ENCODE measurements around the gene HSD17B13. TPM values are rescaled to one million over a fixed set of nuclear protein-coding genes. Genes with fewer than 3 reads are reported as not detected.
"Not testable (repeated sequence)": the region's sequence is repeated elsewhere in the genome, so short reads cannot be mapped to it uniquely, and the experiment has no call there.

Gene HSD17B13
- total RNA-seq: under 1 TPM in 1 of 2 donors, not detected in 1; 0.12 TPM

- H3K4me3 Mint-ChIP-seq: no peak within 1 kb of the TSS
- no peak within 1 kb of the TSS for H3K27ac Mint-ChIP-seq
- no peak for DNase-seq (ENCODE audit: low spot score)
Observed at GRCh38 chr4:87322754-87323153, at the start of gene HSD17B13. HSD17B13 (minus strand) TSS chr4:87322882; CDS start chr4:87322841, 41 bp downstream.

GRCh38 chr4:87370068-87370467 lies 47.4 kb upstream of the HSD17B13 start:
- ATAC-seq (no peak), DNase-seq (ENCODE audit: low spot score) (no peak)
- Mint-ChIP-seq H3K9me3 (no peaks in the 10 kb centered on the region), H3K4me3 (no peak overlapping the region), H3K27me3 (no peaks in the 10 kb centered on the region), H3K4me1 (ENCODE audit: low read depth in 2 of 2) (no peaks in the 10 kb centered on the region), H3K36me3 (peaks cover 6% of the 10 kb centered on the region), H3K27ac (no peak overlapping the region)

More at GRCh38 chr4:87322754-87323153, at the start of gene HSD17B13:
- ATAC-seq: no peak
- no peaks in the 10 kb centered on the region for H3K9me3 Mint-ChIP-seq
- H3K27me3 Mint-ChIP-seq: no peaks in the 10 kb centered on the region
- H3K4me1 Mint-ChIP-seq (ENCODE audit: low read depth in 2 of 2): no peaks in the 10 kb centered on the region
- H3K36me3 Mint-ChIP-seq: no peaks in the 10 kb centered on the region

- no peaks in the 10 kb centered on the region for H3K4me1 Mint-ChIP-seq (ENCODE audit: low read depth in 2 of 2)
- no peaks in the 10 kb centered on the region for H3K27me3 Mint-ChIP-seq
- DNase-seq (ENCODE audit: low spot score) (no peak), ATAC-seq (no peak)
- no peaks in the 10 kb centered on the region for H3K9me3 Mint-ChIP-seq
- H3K4me3 Mint-ChIP-seq: no peak overlapping the region
- peaks cover 6% of the 10 kb centered on the region for H3K36me3 Mint-ChIP-seq
- H3K27ac Mint-ChIP-seq: no peak overlapping the region
Observed at GRCh38 chr4:87366521-87367162, 44.0 kb upstream of the HSD17B13 start.

- no peak for ATAC-seq
Observed at GRCh38 chr4:87365348-87365747, 42.7 kb upstream of the HSD17B13 start.

GRCh38 chr4:87363552-87363951 lies 40.9 kb upstream of the HSD17B13 start:
- peaks cover 6% of the 10 kb centered on the region for H3K36me3 Mint-ChIP-seq
- H3K4me1 Mint-ChIP-seq (ENCODE audit: low read depth in 2 of 2): peaks cover 0 to 3% of the 10 kb centered on the region in 2 donors
- H3K9me3 Mint-ChIP-seq: no peaks in the 10 kb centered on the region
- H3K27me3 Mint-ChIP-seq: no peaks in the 10 kb centered on the region
- no peak overlapping the region for H3K27ac Mint-ChIP-seq
- no peak overlapping the region for H3K4me3 Mint-ChIP-seq
- DNase-seq (ENCODE audit: low spot score): no peak
- no peak for ATAC-seq

More at GRCh38 chr4:87365348-87365747, 42.7 kb upstream of the HSD17B13 start:
- no peak for DNase-seq (ENCODE audit: low spot score)
- H3K27me3 Mint-ChIP-seq: no peaks in the 10 kb centered on the region
- no peaks in the 10 kb centered on the region for H3K9me3 Mint-ChIP-seq
- no peaks in the 10 kb centered on the region for H3K4me1 Mint-ChIP-seq (ENCODE audit: low read depth in 2 of 2)
- H3K4me3 Mint-ChIP-seq: no peak overlapping the region
- peaks cover 6% of the 10 kb centered on the region for H3K36me3 Mint-ChIP-seq
- H3K27ac Mint-ChIP-seq: no peak overlapping the region

- Mint-ChIP-seq H3K36me3 (peaks cover 2% of the 10 kb centered on the region), H3K4me3 (no peak overlapping the region), H3K9me3 (no peaks in the 10 kb centered on the region), H3K27me3 (no peaks in the 10 kb centered on the region), H3K27ac (no peak overlapping the region), H3K4me1 (ENCODE audit: low read depth in 2 of 2) (peaks cover 0 to 3% of the 10 kb centered on the region in 2 donors)
- ATAC-seq (no peak), DNase-seq (ENCODE audit: low spot score) (no peak)
Observed at GRCh38 chr4:87360338-87360935, 37.8 kb upstream of the HSD17B13 start.

- Mint-ChIP-seq H3K9me3 (no peaks in the 10 kb centered on the region), H3K4me3 (no peak overlapping the region), H3K27me3 (no peaks in the 10 kb centered on the region), H3K36me3 (no peaks in the 10 kb centered on the region), H3K27ac (peak overlapping the region in 1 of 2 donors; percentile 9), H3K4me1 (ENCODE audit: low read depth in 2 of 2) (peaks cover 0 to 3% of the 10 kb centered on the region in 2 donors)
- ATAC-seq: no peak
- DNase-seq (ENCODE audit: low spot score): no peak
Observed at GRCh38 chr4:87359258-87359657, 36.6 kb upstream of the HSD17B13 start.

GRCh38 chr4:87356832-87357526 lies 34.3 kb upstream of the HSD17B13 start:
- peaks cover 0 to 3% of the 10 kb centered on the region in 2 donors for H3K4me1 Mint-ChIP-seq (ENCODE audit: low read depth in 2 of 2)
- no peaks in the 10 kb centered on the region for H3K9me3 Mint-ChIP-seq
- peak overlapping the region in 1 of 2 donors; percentile 18 for H3K27ac Mint-ChIP-seq
- H3K4me3 Mint-ChIP-seq: no peak overlapping the region
- no peak for ATAC-seq
- DNase-seq (ENCODE audit: low spot score): no peak
- no peaks in the 10 kb centered on the region for H3K27me3 Mint-ChIP-seq
- no peaks in the 10 kb centered on the region for H3K36me3 Mint-ChIP-seq

- ATAC-seq: no peak
- no peak overlapping the region for H3K4me3 Mint-ChIP-seq
Observed at GRCh38 chr4:87354168-87355102, 31.8 kb upstream of the HSD17B13 start.

GRCh38 chr4:87353592-87353991 lies 30.9 kb upstream of the HSD17B13 start:
- Mint-ChIP-seq H3K27me3 (no peaks in the 10 kb centered on the region), H3K4me3 (no peak overlapping the region), H3K36me3 (no peaks in the 10 kb centered on the region), H3K9me3 (no peaks in the 10 kb centered on the region), H3K27ac (no peak overlapping the region), H3K4me1 (ENCODE audit: low read depth in 2 of 2) (no peaks in the 10 kb centered on the region)
- DNase-seq (ENCODE audit: low spot score) (no peak), ATAC-seq (no peak)

More at GRCh38 chr4:87354168-87355102, 31.8 kb upstream of the HSD17B13 start:
- no peak overlapping the region for H3K27ac Mint-ChIP-seq
- H3K4me1 Mint-ChIP-seq (ENCODE audit: low read depth in 2 of 2): peaks cover 0 to 3% of the 10 kb centered on the region in 2 donors
- H3K36me3 Mint-ChIP-seq: no peaks in the 10 kb centered on the region
- H3K27me3 Mint-ChIP-seq: no peaks in the 10 kb centered on the region
- no peak for DNase-seq (ENCODE audit: low spot score)
- H3K9me3 Mint-ChIP-seq: no peaks in the 10 kb centered on the region

- DNase-seq (ENCODE audit: low spot score): no peak
- no peaks in the 10 kb centered on the region for H3K9me3 Mint-ChIP-seq
- peaks cover 22% of the 10 kb centered on the region for H3K36me3 Mint-ChIP-seq
- H3K4me1 Mint-ChIP-seq (ENCODE audit: low read depth in 2 of 2): peaks cover 0 to 3% of the 10 kb centered on the region in 2 donors
- H3K27ac Mint-ChIP-seq: no peak overlapping the region
- no peaks in the 10 kb centered on the region for H3K27me3 Mint-ChIP-seq
- no peak overlapping the region for H3K4me3 Mint-ChIP-seq
- ATAC-seq: no peak
Observed at GRCh38 chr4:87345139-87345538, 22.5 kb upstream of the HSD17B13 start.

GRCh38 chr4:87342872-87343271 lies 20.2 kb upstream of the HSD17B13 start:
- Mint-ChIP-seq H3K4me1 (ENCODE audit: low read depth in 2 of 2) (peaks cover 0 to 3% of the 10 kb centered on the region in 2 donors), H3K36me3 (peaks cover 22% of the 10 kb centered on the region), H3K27ac (no peak overlapping the region), H3K9me3 (no peaks in the 10 kb centered on the region), H3K27me3 (no peaks in the 10 kb centered on the region), H3K4me3 (no peak overlapping the region)
- ATAC-seq: no peak
- no peak for DNase-seq (ENCODE audit: low spot score)

GRCh38 chr4:87341954-87342635 lies 19.4 kb upstream of the HSD17B13 start:
- peaks cover 22% of the 10 kb centered on the region for H3K36me3 Mint-ChIP-seq
- DNase-seq (ENCODE audit: low spot score); H3K27ac Mint-ChIP-seq; H3K4me3 Mint-ChIP-seq; ATAC-seq; H3K27me3 Mint-ChIP-seq; H3K4me1 Mint-ChIP-seq (ENCODE audit: low read depth in 2 of 2); H3K9me3 Mint-ChIP-seq: not testable (repeated sequence)
